H1 (cell line): ENCODE data around the gene GPM6B.

Source experiments
- ATF2 ChIP-seq: IDR thresholded peaks from 2 replicates; pipeline ENCODE4 v1.6.1; 2012; ENCODE audit warnings: low read length, inconsistent platforms
- BCL11A ChIP-seq, 2 experiments: IDR thresholded peaks; one replicate each; pipeline ENCODE4 v1.6.1; 2011; ENCODE audit warnings: low read depth in 2 of 2, low read length in 2 of 2, mild to moderate bottlenecking in 2 of 2
- CREB1 ChIP-seq: IDR thresholded peaks from 2 replicates; pipeline ENCODE4 v1.6.1; 2012; ENCODE audit warnings: inconsistent platforms
- CTCF ChIP-seq, 3 experiments: IDR thresholded peaks; 1 replicate in 2 of 3; 2 replicates in 1 of 3; pipeline versions ENCODE4 v1.5.1 to v1.6.1; 2011; ENCODE audit warnings: low read length in 3 of 3, mild to moderate bottlenecking in 3 of 3, inconsistent platforms in 2 of 3, low read depth in 1 of 3, moderate library complexity in 1 of 3; ENCODE audit not compliant: insufficient read depth in 1 of 3; ENCODE audit errors: control extremely low read depth in 1 of 3
- EP300 ChIP-seq, 2 experiments: IDR thresholded peaks; 1 replicate in 1 of 2; 2 replicates in 1 of 2; pipeline ENCODE4 v1.6.1; 2011 to 2012; ENCODE audit warnings: low read depth in 2 of 2, low read length in 2 of 2, mild to moderate bottlenecking in 2 of 2, borderline replicate concordance in 1 of 2, inconsistent platforms in 1 of 2, moderate library complexity in 1 of 2
- EZH2 ChIP-seq: fragments of 200-600 bp; sonication (generic); IDR thresholded peaks from 2 replicates; pipeline ENCODE4 v1.7.1; 2012; ENCODE audit warnings: low read depth, mild to moderate bottlenecking, moderate library complexity, low read length, inconsistent platforms; ENCODE audit not compliant: severe bottlenecking
- MAFK ChIP-seq: IDR thresholded peaks from 2 replicates; pipeline ENCODE4 v1.6.1; 2012; ENCODE audit warnings: low read depth, mild to moderate bottlenecking, improper control_type of control experiment, low read length
- POLR2AphosphoS5 ChIP-seq: IDR thresholded peaks from 2 replicates; pipeline ENCODE4 v1.6.1; 2011; ENCODE audit warnings: low read depth, low read length
- SP1 ChIP-seq: IDR thresholded peaks from 2 replicates; pipeline ENCODE4 v1.6.1; 2011; ENCODE audit warnings: low read depth, low read length
- TAF7 ChIP-seq: optimal IDR thresholded peaks from 2 replicates; pipeline ENCODE3; 2011; ENCODE audit warnings: low read depth, mild to moderate bottlenecking, inconsistent platforms, low read length, moderate library complexity, borderline replicate concordance
- TEAD4 ChIP-seq: IDR thresholded peaks from 2 replicates; pipeline ENCODE4 v1.6.1; 2012; ENCODE audit warnings: low read depth, low read length, inconsistent platforms, mixed read lengths

DNA sequence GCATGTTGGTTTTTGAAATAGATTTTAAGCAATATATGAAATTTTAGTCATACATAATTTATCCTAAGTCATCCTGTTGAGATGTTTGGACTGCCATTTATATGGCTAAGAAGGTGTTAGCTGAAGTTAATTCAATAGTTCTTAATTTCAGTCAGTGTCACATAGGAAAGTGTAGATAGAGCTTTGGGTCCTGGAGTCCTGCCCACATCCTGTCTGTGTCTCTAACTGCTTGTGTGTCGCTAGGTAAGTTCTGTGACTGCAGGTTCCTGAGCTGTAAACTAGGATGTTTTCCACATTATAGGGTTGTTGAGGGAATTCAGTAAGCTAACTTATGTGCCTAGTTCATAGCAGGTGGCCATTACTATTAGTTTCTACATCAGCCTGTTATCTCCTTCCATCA is 61.6 kb downstream of the GPM6B start:
- TF ChIP-seq CTCF (IDR thresholded peaks at IDR 0.05; ENCODE audit: control extremely low read depth in 1 of 3, insufficient read depth in 1 of 3, low read depth in 1 of 3, low read length in 3 of 3) (no peak), BCL11A (IDR thresholded peaks at IDR 0.05; ENCODE audit: low read depth in 2 of 2, low read length in 2 of 2) (no peak), EZH2 (no peak), ATF2 (no peak), SP1 (no peak), CREB1 (no peak), EP300 (IDR thresholded peaks at IDR 0.05; ENCODE audit: borderline replicate concordance in 1 of 2, low read depth in 2 of 2, low read length in 2 of 2) (no peak), MAFK (no peak), TAF7 (no peak), POLR2AphosphoS5 (no peak), TEAD4 (no peak)
